MM.1S (cell line): Measurements from ENCODE around the gene PDZRN4.

Experiments used
- DNase-seq: peaks from one replicate; pipeline ENCODE4 v3.0.0-alpha.2; 2015
- H2AFZ ChIP-seq: fragments of 300-600 bp; sonication (generic); 2 replicates; pipeline ENCODE4 v1.6.0; 2016; ENCODE audit warnings: antibody characterized with exemption, low read length
- H3F3A ChIP-seq: fragments of 300-600 bp; sonication (generic); 2 replicates; pipeline ENCODE4 v1.6.1; 2016; ENCODE audit warnings: mild to moderate bottlenecking, antibody characterized with exemption, low read length, moderate library complexity, mixed read lengths; ENCODE audit not compliant: insufficient read depth
- H3K27ac ChIP-seq: fragments of 300-600 bp; sonication (generic); 2 replicates; pipeline ENCODE4 v1.5.1; 2016; ENCODE audit warnings: mild to moderate bottlenecking, low read length
- H3K27me3 ChIP-seq: fragments of 300-600 bp; sonication (generic); replicated peaks from 2 replicates; pipeline ENCODE4 v1.6.0; 2016; ENCODE audit warnings: low read length; ENCODE audit not compliant: insufficient read depth
- H3K36me3 ChIP-seq: fragments of 300-600 bp; sonication (generic); replicated peaks from 2 replicates; pipeline ENCODE4 v1.6.1; 2016; ENCODE audit warnings: mild to moderate bottlenecking, low read length, mixed read lengths; ENCODE audit not compliant: insufficient read depth
- H3K4me1 ChIP-seq: fragments of 300-600 bp; sonication (generic); 2 replicates; pipeline ENCODE4 v1.6.1; 2016; ENCODE audit warnings: low read length, mixed read lengths
- H3K4me2 ChIP-seq: fragments of 300-600 bp; sonication (generic); 2 replicates; pipeline ENCODE4 v1.6.0; 2016; ENCODE audit warnings: low read depth, low read length
- H3K4me3 ChIP-seq: fragments of 300-600 bp; sonication (generic); 2 replicates; pipeline ENCODE4 v1.5.1; 2016; ENCODE audit warnings: low read length, mixed read lengths
- H3K79me2 ChIP-seq: fragments of 300-600 bp; sonication (generic); 2 replicates; pipeline ENCODE4 v1.6.1; 2016; ENCODE audit warnings: mixed run types, low read length, mixed read lengths
- H3K9ac ChIP-seq: fragments of 300-600 bp; sonication (generic); 2 replicates; pipeline ENCODE4 v1.6.1; 2016; ENCODE audit warnings: low read length, mixed read lengths
- H3K9me2 ChIP-seq: fragments of 300-600 bp; sonication (generic); replicated peaks from 2 replicates; pipeline ENCODE4 v1.6.1; 2016; ENCODE audit warnings: mild to moderate bottlenecking, low read length, mixed read lengths; ENCODE audit not compliant: insufficient read depth
- H3K9me3 ChIP-seq: fragments of 300-600 bp; sonication (generic); replicated peaks from 2 replicates; pipeline ENCODE4 v1.6.1; 2016; ENCODE audit warnings: mild to moderate bottlenecking, low read length, mixed read lengths; ENCODE audit not compliant: insufficient read depth
- H4K20me1 ChIP-seq: fragments of 300-600 bp; sonication (generic); 2 replicates; pipeline ENCODE4 v1.6.1; 2016; ENCODE audit warnings: mild to moderate bottlenecking, low read length, moderate library complexity, mixed read lengths; ENCODE audit not compliant: insufficient read depth
- CTCF ChIP-seq: fragments of 300-600 bp; sonication (generic); IDR thresholded peaks from 2 replicates; pipeline ENCODE4 v1.5.1; 2016; ENCODE audit warnings: antibody characterized with exemption, low read length, mixed read lengths
- EZH2 ChIP-seq: fragments of 300-600 bp; sonication (generic); optimal IDR thresholded peaks from 2 replicates; pipeline ENCODE3; 2017; ENCODE audit warnings: low read depth, mild to moderate bottlenecking, antibody characterized with exemption, low read length, mixed read lengths
- EZH2phosphoT487 ChIP-seq: fragments of 300-600 bp; sonication (generic); IDR thresholded peaks from 2 replicates; pipeline ENCODE4 v1.6.1; 2018; ENCODE audit warnings: antibody characterized with exemption, low read length

The PDZRN4 gene

GRCh38 chr12:41433460-41433859 lies 245.3 kb downstream of the PDZRN4 start:
- H2AFZ ChIP-seq, result no peak overlapping the region

GRCh38 chr12:41436076-41436475 lies 248.0 kb downstream of the PDZRN4 start:
- H2AFZ ChIP-seq, result no peak overlapping the region
- H3K9me3 ChIP-seq, result no peaks in the 10 kb centered on the region
- H3K4me3 ChIP-seq, result no peak overlapping the region
- DNase-seq, result no peak
- no peaks in the 10 kb centered on the region for H3K79me2 ChIP-seq
- H3K4me2 ChIP-seq, result no peak overlapping the region
- peaks cover 28% of the 10 kb centered on the region for H3F3A ChIP-seq
- no peak overlapping the region for H3K9ac ChIP-seq
- H4K20me1 ChIP-seq, result no peaks in the 10 kb centered on the region
- no peaks in the 10 kb centered on the region for H3K27me3 ChIP-seq
- no peak overlapping the region for H3K27ac ChIP-seq
- H3K9me2 ChIP-seq, result no peaks in the 10 kb centered on the region
- no peaks in the 10 kb centered on the region for H3K36me3 ChIP-seq
- peaks cover 27% of the 10 kb centered on the region for H3K4me1 ChIP-seq
- TF ChIP-seq CTCF (no peak), EZH2 (no peak), EZH2phosphoT487 (no peak)

More at GRCh38 chr12:41433460-41433859, 245.3 kb downstream of the PDZRN4 start:
- H3K4me2 ChIP-seq, result no peak overlapping the region
- no peaks in the 10 kb centered on the region for H3K36me3 ChIP-seq
- no peak for DNase-seq
- no peak overlapping the region for H3K9ac ChIP-seq
- peaks cover 11% of the 10 kb centered on the region for H3K4me1 ChIP-seq
- no peak overlapping the region for H3K4me3 ChIP-seq
- no peaks in the 10 kb centered on the region for H4K20me1 ChIP-seq
- peaks cover 10% of the 10 kb centered on the region for H3F3A ChIP-seq
- H3K27ac ChIP-seq, result no peak overlapping the region
- no peaks in the 10 kb centered on the region for H3K9me3 ChIP-seq
- H3K9me2 ChIP-seq, result no peaks in the 10 kb centered on the region
- no peaks in the 10 kb centered on the region for H3K79me2 ChIP-seq
- TF ChIP-seq EZH2phosphoT487 (no peak), CTCF (no peak), EZH2 (no peak)
- no peaks in the 10 kb centered on the region for H3K27me3 ChIP-seq

- Histone ChIP-seq H3K9ac (peak overlapping the region; percentile 48; the same call in 1 of the 2 replicates), H3K79me2 (no peaks in the 10 kb centered on the region), H3K4me2 (peak overlapping the region; percentile 58), H4K20me1 (no peaks in the 10 kb centered on the region), H3K27me3 (no peaks in the 10 kb centered on the region), H2AFZ (peak overlapping the region; percentile 45), H3F3A (peaks cover 28% of the 10 kb centered on the region), H3K9me3 (no peaks in the 10 kb centered on the region), H3K4me3 (peak overlapping the region; percentile 54), H3K27ac (peak overlapping the region; percentile 55; the same call in 1 of the 2 replicates), H3K4me1 (peaks cover 38% of the 10 kb centered on the region), H3K36me3 (no peaks in the 10 kb centered on the region), H3K9me2 (no peaks in the 10 kb centered on the region)
- DNase-seq, result peak; percentile 30
- TF ChIP-seq CTCF, result no peak
- TF ChIP-seq EZH2, result no peak
- no peak for TF ChIP-seq EZH2phosphoT487
Observed at GRCh38 chr12:41437563-41437962, 249.4 kb downstream of the PDZRN4 start.
